ENCODE measurements around the gene NCOA3.
"Not testable (repeated sequence)": the region's sequence is repeated elsewhere in the genome, so short reads cannot be mapped to it uniquely, and the experiment has no call there.

The NCOA3 gene

GRCh38 chr20:47566269-47566668 is 64.6 kb downstream of the NCOA3 start:
- DNase-seq (ENCODE audit: low spot score) = no peak

GRCh38 chr20:47568019-47568418 is 66.3 kb downstream of the NCOA3 start:
- DNase-seq (ENCODE audit: low spot score) = no peak

GRCh38 chr20:47568837-47569410 is 67.2 kb downstream of the NCOA3 start:
- no peak for DNase-seq (ENCODE audit: low spot score)

DNA sequence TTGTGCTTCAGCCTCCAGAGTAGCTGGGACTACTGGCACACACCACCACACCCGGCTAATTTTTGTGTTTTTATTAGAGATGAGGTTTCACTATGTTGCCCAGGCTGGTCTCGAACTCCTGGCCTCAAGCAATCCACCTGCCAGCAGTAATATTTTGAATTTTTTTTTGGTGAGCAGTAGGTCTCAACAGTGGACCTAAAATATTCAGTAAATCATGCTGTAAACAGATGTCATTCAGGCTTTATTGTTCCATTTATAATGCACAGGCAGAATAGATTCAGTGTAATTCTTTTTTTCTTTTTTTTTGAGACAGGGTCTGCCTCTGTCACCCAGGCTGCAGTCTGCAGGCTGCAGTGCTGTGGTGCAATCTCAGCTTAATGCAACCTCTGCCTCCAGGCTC is 69.7 kb downstream of the NCOA3 start:
- DNase-seq (ENCODE audit: low spot score) = no peak

DNA sequence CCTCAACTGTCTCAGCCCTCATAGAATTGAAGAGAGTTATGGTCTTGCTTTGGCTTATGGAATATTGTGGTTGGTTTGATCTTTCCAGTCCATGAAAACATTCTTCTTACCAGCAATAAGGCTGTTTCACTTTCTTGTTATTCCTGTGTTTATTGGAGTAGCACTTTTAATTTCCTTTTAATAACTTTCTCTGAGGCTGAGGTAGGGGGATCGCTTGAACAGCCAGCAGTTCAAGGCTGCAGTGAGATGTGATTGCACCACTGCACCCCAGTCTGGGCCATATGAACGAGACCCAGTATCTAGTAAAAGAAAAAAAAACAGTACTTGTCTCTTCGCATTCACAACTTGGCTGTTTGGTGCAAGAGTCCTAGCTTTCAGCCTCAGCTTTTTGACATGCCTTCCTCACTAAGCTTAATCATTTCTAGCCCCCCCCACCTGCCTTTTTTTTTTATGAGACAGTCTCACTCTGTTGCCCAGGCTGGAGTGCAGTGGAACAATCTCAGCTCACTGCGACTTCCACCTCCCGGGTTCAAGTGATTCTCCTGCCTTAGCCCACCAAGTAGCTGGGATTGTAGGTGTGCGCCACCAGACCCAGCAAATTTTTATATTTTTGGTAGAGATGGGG is 70.5 kb downstream of the NCOA3 start:
- no peak for DNase-seq (ENCODE audit: low spot score)

DNA sequence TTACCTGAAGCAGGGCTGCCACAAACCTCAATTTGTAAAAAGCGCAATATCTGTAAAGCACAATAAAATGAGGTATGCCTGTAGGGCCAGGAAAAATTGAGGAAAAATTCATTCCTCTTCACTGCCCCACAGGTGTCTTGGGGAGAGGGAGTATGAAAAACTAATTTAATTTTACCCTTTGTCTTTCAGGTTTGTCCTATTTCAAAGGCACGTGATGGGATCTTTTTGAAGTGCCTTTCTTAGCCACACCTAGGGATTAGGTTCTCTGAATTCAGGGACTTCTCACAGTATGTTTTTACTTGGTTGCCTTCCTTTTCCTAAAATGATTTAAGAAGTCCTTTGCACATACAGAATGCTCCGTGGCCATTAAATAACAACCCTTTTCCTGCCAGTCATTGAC is 71.9 kb downstream of the NCOA3 start:
- no peak for DNase-seq (ENCODE audit: low spot score)

DNA sequence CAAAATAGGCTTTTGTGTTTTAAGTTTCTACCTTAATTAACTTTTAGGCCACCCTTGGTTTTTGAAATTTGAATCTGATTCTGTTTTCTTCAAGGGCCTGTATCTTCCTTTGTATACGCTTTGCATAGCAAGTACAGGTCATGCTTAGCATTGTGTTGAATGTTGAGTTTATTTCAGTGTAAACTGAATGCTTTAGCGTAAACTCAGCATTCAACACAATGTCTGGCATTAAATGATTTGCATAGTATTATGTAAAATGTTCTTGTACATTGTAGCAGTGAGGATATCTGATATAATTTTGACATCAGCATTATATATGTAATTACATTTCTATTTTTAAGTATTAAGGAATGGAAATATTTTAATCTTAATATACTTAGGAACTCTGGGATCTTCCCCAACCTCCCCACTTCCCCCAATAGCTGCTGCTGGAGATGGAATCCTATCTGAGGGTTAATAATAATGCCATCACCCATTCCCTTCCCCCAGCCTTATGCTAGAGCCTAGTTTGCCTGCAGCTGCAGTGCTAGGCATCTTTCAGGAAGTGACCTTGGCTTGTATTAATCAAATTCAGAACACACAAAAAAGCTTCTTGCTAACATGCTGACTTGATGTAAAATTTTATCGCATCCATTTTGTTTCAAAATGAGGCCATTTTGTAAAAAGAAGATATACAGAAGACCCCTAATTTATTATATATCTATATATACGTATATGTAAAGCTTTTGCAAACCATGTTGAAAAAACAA is 73.1 kb downstream of the NCOA3 start:
- peak; percentile 45 for DNase-seq (ENCODE audit: low spot score)

DNA sequence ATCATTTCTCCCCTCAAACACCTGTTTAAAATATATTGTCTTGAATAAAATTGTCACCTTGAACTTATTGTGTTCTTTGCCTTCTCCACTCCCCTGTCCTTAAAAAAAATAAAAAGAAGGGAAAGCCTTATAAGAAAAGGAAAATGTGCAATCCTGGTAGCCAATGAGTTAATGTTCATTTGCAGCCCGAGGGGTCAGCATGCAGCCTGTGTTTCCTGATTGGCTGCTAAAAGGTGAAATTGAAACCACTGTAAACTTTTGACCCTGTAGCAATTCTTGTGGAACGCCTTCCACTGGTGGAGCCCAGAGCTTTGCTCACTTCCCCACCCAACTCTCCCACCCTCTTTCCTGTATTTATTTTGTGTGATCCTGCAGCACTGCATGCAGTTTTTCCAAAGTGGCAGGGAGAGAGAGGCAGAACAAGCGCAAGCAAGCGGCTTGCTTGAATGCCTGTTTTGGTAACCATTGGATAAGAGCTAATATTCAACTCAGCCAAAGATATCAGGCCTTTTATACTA is 74.9 kb downstream of the NCOA3 start:
- DNase-seq (ENCODE audit: low spot score) = peak; percentile 47

DNA sequence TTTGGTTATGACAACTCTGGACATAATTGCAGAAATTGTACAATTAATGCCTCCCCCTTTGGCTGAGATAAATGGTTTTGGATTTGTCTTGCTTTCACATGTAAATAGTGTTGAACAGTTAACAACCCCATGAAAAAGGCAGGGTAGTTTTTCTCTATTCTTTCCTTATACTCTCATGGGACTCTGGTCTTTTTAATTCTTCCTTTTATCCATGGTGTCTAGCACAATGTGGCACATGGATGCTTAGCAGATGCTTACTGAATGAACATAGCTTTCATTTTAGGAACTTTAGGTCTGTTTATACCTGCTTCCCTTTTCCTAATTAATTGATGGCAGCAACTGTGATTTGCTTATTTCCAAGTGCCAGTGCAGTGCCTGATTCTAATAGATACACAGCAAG is 75.6 kb downstream of the NCOA3 start:
- no peak for DNase-seq (ENCODE audit: low spot score)

DNA sequence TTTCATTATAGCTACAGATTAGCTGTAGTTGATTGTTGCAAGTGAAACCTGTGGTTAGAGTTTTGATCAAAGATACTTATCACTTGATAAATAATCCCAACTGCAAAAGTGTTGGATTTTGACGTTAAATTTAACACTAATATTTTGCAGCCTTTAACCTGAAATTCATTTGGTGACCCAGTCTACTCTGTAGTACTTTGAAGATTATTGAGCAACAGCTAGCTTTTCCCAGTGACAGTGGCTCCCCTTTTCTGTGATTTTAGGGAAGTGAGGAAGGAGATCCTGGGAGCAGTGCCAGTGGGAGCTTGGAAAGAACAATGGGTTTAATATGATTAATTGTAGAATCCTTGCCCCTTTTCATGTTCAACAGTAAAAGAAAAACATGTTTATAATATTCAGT is 76.9 kb downstream of the NCOA3 start:
- DNase-seq (ENCODE audit: low spot score) = no peak

DNA sequence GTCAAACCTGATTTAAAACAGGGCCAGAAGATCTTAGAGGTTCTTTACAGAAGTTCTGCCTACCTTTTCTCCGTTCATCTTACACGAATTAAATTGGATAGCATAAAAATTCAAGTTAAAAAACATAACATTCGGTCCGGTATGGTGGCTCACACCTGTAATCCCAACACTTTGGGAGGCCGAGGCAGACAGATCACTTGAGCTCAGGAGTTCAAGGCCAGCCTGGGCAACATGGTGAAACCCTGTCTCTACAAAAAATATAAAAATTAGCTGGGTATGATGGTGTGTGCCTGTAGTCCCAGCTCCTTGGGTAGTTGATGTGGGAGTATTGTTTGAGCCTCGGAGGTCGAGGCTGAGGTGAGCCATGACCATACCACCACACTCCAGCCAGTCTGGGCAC is 79.0 kb downstream of the NCOA3 start:
- not testable (repeated sequence) for DNase-seq (ENCODE audit: low spot score)

DNA sequence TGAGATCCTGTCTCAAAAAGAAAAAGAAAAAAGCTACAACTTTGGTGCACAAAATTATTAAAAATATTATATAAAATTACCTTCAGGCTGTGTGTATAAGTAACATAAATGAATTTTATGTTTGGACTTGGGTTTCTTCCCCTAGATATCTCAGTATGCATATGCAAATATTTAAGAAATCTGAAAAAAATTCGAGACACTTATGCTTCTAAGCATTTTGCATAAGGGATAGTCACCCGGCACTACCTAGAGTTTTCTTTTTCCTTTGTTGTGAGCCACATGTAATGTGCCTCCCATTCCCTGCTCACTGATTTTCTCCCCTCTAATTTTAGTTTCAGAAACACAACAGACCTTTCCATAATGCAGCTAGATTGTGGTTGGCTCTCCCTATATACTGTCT is 79.4 kb downstream of the NCOA3 start:
- no peak for DNase-seq (ENCODE audit: low spot score)

DNA sequence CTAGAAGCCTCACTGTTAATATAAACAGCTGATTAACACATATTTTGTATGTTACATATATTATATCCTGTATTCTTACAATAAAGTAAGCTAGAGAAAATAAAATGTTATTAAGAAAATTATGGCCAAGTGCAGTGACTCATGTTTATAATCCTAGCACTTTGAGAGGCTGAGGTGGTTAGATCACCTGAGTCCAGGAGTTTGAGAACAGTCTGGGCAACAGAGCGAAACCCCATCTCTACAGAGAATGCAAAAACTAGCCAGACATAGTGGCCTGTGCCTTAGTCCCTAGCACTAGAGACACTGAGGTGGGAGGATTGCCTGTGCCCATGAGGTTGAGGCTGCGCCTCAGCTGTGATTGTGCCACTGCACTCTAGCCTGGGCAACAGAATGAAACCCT is 81.9 kb downstream of the NCOA3 start:
- DNase-seq (ENCODE audit: low spot score) = no peak

GRCh38 chr20:47585087-47585747 is 83.5 kb downstream of the NCOA3 start:
- no peak for DNase-seq (ENCODE audit: low spot score)

DNA sequence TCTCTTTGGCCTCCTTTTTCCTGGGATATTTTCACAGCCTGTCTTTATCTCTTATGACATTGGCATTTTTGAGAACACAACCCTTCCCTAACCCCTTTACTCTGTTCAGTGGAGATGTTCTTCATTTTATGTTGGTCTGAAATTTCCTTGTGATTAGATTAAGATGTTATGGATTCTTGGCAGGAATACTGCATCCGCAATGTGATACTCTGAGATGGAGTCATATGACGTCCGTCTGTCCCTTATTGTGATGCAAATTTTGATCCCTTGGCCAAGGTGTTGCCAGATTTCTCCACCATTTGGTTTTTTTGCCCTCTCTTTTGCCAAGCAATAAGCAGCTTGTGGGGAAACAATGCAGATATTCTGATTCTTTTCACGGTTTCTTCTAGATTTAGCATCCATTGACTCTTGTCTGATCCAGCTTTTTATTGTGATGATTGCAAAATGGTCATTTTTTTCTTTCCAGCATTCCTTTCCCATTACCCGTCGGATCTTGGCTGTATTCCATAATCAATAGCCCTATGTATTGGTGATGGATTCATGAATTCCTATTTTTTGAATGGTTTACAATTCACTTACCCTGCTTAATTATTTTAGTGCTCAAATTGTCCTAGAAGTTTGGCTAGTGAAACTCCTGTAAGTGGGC is 85.1 kb downstream of the NCOA3 start:
- DNase-seq (ENCODE audit: low spot score) = no peak

DNA sequence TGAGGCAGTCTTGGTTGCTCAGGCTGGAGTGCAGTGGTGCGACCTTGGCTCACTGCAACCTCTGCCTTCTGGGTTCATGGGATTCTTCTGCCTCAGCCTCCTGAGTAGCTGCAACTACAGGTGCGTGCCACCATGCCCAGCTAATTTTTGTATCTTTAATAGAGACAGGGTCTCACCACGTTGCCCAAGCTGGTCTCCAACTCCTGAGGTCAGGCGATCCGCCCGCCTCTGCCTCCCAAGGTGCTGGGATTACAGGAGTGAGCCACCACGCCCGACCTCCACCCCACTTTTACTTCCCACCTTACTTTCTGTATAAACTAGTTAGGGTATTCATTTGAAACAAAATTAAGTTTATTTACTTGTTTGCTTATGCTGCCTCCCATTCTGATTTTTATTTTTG is 86.5 kb downstream of the NCOA3 start:
- DNase-seq (ENCODE audit: low spot score) = no peak

DNA sequence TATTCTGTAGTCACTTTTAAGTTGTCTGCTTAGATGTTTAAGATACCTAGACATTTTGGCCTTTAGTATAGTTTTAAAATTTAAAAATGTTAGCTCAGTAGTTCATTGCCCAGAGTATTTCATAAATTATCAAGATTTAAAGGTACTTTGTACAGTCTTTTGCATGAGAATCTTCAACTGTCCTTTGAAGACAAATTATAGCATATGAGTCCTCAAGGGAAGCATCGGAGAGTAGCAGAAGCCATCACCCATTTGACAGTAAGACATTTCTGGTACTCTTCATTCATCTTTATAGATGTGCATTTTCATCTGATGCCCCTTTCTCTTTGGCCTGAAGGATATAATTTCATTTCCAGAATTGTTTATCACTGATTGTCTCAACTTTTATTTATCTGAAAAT is 89.5 kb downstream of the NCOA3 start:
- DNase-seq (ENCODE audit: low spot score) = no peak

DNA sequence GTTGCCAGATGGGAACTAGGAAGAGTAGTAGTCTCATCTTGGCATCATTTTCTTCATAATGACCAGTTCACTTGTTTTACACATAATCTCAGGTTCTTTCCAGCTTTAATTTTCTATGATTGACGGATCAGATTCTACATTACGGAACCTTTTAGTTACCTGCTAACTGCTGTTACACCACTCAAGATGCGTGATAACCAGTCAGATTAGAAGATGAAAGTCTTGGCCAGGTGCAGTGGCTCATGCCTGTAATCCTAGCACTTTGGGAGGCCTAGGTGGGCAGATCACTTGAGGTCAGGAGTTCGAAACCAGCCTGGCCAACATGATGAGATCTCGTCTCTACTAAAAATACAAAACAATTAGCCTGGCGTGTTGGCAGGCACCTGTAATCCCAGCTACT is 92.5 kb downstream of the NCOA3 start:
- no peak for DNase-seq (ENCODE audit: low spot score)

GRCh38 chr20:47595138-47595537 is 93.5 kb downstream of the NCOA3 start:
- DNase-seq (ENCODE audit: low spot score) = not testable (repeated sequence)

DNA sequence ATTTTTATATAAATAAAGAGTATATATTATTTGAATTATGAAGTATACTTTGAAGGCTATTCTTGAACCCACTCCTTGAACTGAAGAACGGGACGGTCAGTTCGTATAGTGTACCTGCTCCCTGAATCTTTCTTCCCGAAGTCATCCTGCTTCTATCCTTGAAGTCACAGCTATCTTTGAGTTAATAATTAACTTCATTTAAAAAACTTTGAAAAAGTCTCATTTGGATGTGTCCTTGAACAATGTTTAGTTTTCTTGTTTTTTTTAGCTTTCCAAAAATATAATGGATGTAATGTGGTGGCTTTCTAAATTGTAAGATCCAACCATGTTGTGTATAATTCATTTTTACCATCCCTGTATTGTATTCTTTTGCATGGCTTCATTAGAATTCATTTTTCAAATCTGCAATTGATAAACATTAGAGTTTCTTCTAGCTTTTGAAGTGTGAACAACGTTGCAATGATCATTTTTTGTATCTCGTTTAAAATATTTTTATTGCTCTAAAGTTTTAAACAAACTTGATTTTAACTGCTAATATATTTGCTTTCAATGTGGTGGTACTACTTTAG is 94.4 kb downstream of the NCOA3 start:
- DNase-seq (ENCODE audit: low spot score) = no peak

DNA sequence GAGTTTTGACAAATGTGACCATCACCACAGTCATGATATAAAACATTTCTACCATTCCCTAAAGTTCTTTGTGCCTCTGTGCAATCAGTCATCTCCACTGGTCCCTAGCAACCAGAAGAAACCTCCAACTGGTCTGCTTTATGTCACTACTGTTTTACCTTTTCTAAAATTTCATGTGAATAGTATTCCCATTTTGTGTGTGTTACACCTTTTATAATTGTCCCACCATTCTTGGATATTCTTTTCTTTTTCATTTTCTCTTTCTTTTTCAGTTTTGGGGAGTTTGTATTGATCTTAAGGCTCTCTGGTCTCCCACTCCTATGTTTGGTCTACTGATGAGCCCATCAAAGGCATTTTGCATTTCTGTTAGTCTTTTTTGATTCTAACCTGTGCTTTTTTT is 95.4 kb downstream of the NCOA3 start:
- no peak for DNase-seq (ENCODE audit: low spot score)

All from germinal center (tissue), 1 donor.